K562 (cell line): Measurements from ENCODE around the gene GSTM2. TPM values are rescaled to one million over a fixed set of nuclear protein-coding genes. Genes with fewer than 3 reads are reported as not detected.

Source experiments
- ADNP ChIP-seq: fragments of 200-800 bp; sonication (Bioruptor generic); IDR thresholded peaks from 2 replicates; pipeline ENCODE4 v1.6.1; 2016; ENCODE audit warnings: missing genetic modification characterization, missing compliant biosample characterization
- BHLHE40 ChIP-seq: IDR thresholded peaks from 2 replicates; pipeline ENCODE4 v1.6.1; 2011; ENCODE audit warnings: low read length, improper control_type of control experiment
- CAMTA2 ChIP-seq: fragments of 250-450 bp; sonication (Bioruptor Pico); conservative IDR thresholded peaks from 2 replicates; pipeline ENCODE4 v1.5.1; 2022
- ETV1 ChIP-seq: fragments of 450-650 bp; conservative IDR thresholded peaks from 2 replicates; pipeline ENCODE4 v1.6.1; 2016; ENCODE audit warnings: missing genetic modification characterization, control low read depth, low read depth, missing compliant biosample characterization
- FUS ChIP-seq: fragments of 200-400 bp; formaldehyde crosslinking; optimal IDR thresholded peaks from 2 replicates; pipeline ENCODE3; 2017; ENCODE audit warnings: low read depth, low read length
- LARP7 ChIP-seq: fragments of 450-650 bp; IDR thresholded peaks from 2 replicates; pipeline ENCODE4 v1.6.1; 2016
- LEF1 ChIP-seq: fragments of 450-650 bp; IDR thresholded peaks from 2 replicates; pipeline ENCODE4 v1.6.1; 2016; ENCODE audit warnings: mild to moderate bottlenecking
- MAZ ChIP-seq, 2 experiments: fragments of 450-650 bp in 1 of 2; sonication (generic) in 1 of 2; formaldehyde crosslinking; IDR thresholded peaks in 1 of 2; conservative IDR thresholded peaks in 1 of 2; 2 replicates each; pipeline versions ENCODE4 v1.4.0 to v1.5.0; 2020; ENCODE audit warnings: mild to moderate bottlenecking in 1 of 2, missing genetic modification reagents in 1 of 2
- NFRKB ChIP-seq: fragments of 450-650 bp; IDR thresholded peaks from 2 replicates; pipeline ENCODE4 v1.6.1; 2016; ENCODE audit warnings: low read depth
- SNIP1 ChIP-seq: fragments of 450-650 bp; IDR thresholded peaks from 2 replicates; pipeline ENCODE4 v1.7.1; 2017; ENCODE audit warnings: low read depth, mild to moderate bottlenecking
- SOX6 ChIP-seq: fragments of 450-650 bp; IDR thresholded peaks from 2 replicates; pipeline ENCODE4 v1.6.1; 2014; ENCODE audit warnings: mild to moderate bottlenecking
- TSC22D4 ChIP-seq: fragments of 450-650 bp; IDR thresholded peaks from 2 replicates; pipeline ENCODE4 v1.6.1; 2016; ENCODE audit warnings: missing genetic modification characterization, missing biosample characterization, control low read depth
- ZNF12 ChIP-seq: sonication (generic); formaldehyde crosslinking; IDR thresholded peaks from 2 replicates; pipeline ENCODE4 v1.4.0; 2020; ENCODE audit warnings: mild to moderate bottlenecking, missing genetic modification reagents
- ZNF41 ChIP-seq: fragments of 250-450 bp; sonication (Bioruptor Pico); conservative IDR thresholded peaks from 2 replicates; pipeline ENCODE4 v1.4.0; 2020; ENCODE audit warnings: mild to moderate bottlenecking
- ZNF561 ChIP-seq: fragments of 450-650 bp; formaldehyde crosslinking; conservative IDR thresholded peaks from 2 replicates; pipeline ENCODE4 v1.4.0; 2020; ENCODE audit warnings: mild to moderate bottlenecking, moderate library complexity
- ZNF668 ChIP-seq: fragments of 250-450 bp; sonication (Bioruptor Pico); IDR thresholded peaks from 2 replicates; pipeline ENCODE4 v1.8.0; 2022; ENCODE audit warnings: mild to moderate bottlenecking, inconsistent platforms
- polyA plus RNA-seq, 8 experiments: library from polyadenylated mRNA; depleted of rRNA in 4 of 8; stranded (reverse) in 5 of 8; unstranded in 3 of 8; fragments of >200 nt; fragmentation: Nextera tagmentation in 2 of 8; fragmentation: Illumina TruSeq in 1 of 8; extraction: Ambion mirVana in 2 of 8; extraction: Trizol in 1 of 8; gene quantifications; 2 replicates each; pipeline versions ENCODE4 v1.2.1 to v1.2.3, GENCODE V29; 2011 to 2014; ENCODE audit warnings: inconsistent platforms in 1 of 8, missing spikeins in 1 of 8
- total RNA-seq, 7 experiments: library from RNA; depleted of rRNA in 6 of 7; stranded (reverse); fragments of >200 nt in 6 of 7; fragmentation: Illumina TruSeq in 2 of 7; extraction: Trizol in 2 of 7; gene quantifications; 2 replicates each; pipeline versions ENCODE4 v1.2.1 to v1.2.3, GENCODE V29; 2011 to 2021; ENCODE audit warnings: low replicate concordance in 1 of 7
- TF ChIP-seq, protein P1 (sequence below): fragments of 450-650 bp; IDR thresholded peaks from 2 replicates; pipeline ENCODE4 v1.6.1; 2016; ENCODE audit warnings: low read depth
- TF ChIP-seq, protein P2 (sequence below), 3 experiments: fragments of 200-800 bp in 1 of 3; sonication (Bioruptor generic) in 1 of 3; sonication (generic) in 1 of 3; formaldehyde crosslinking in 1 of 3; IDR thresholded peaks; 2 replicates each; pipeline versions ENCODE4 v1.6.1 to v1.8.0; 2016 to 2022; ENCODE audit warnings: mild to moderate bottlenecking in 2 of 3, missing compliant biosample characterization in 2 of 3, missing genetic modification characterization in 2 of 3, missing genetic modification reagents in 1 of 3
- TF ChIP-seq, protein P3 (sequence below): sonication (generic); formaldehyde crosslinking; IDR thresholded peaks from 2 replicates; pipeline ENCODE4 v1.9.0; 2022; ENCODE audit warnings: mild to moderate bottlenecking, missing genetic modification reagents
- TF ChIP-seq, protein P4 (sequence below): IDR thresholded peaks from 3 replicates; pipeline ENCODE4 v1.6.1; 2011; ENCODE audit warnings: borderline replicate concordance, mild to moderate bottlenecking; ENCODE audit not compliant: insufficient read length, insufficient read depth

GSTM2 gene
- total and polyA plus RNA-seq, 9 of the 15 experiments (the other 6 are each of a cell fraction or from before 2014, with no cell fraction given): 1.6 to 15.1 (median 6.8) TPM

DNA sequence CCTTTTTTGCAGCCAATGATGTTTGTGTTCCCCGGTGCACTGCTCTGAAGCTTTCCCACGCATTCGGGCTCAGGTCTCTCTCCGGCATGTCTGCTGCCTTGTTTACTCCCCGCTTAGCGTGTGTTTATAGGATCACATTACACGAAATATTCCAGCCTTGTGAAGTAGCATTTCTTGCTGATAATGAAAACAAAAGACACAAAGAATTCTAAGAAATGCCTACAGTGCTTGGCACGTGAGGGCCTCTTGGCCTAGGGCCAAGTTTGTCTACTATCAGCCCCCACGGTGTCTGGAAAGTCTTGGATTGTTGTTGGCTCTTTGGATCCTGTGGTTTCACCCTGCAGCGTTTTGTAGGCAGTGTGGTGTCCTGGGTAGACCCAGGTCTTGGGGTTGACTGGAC, 23.2 kb upstream of the GSTM2 start (continued):
- TF ChIP-seq, protein P1, sequence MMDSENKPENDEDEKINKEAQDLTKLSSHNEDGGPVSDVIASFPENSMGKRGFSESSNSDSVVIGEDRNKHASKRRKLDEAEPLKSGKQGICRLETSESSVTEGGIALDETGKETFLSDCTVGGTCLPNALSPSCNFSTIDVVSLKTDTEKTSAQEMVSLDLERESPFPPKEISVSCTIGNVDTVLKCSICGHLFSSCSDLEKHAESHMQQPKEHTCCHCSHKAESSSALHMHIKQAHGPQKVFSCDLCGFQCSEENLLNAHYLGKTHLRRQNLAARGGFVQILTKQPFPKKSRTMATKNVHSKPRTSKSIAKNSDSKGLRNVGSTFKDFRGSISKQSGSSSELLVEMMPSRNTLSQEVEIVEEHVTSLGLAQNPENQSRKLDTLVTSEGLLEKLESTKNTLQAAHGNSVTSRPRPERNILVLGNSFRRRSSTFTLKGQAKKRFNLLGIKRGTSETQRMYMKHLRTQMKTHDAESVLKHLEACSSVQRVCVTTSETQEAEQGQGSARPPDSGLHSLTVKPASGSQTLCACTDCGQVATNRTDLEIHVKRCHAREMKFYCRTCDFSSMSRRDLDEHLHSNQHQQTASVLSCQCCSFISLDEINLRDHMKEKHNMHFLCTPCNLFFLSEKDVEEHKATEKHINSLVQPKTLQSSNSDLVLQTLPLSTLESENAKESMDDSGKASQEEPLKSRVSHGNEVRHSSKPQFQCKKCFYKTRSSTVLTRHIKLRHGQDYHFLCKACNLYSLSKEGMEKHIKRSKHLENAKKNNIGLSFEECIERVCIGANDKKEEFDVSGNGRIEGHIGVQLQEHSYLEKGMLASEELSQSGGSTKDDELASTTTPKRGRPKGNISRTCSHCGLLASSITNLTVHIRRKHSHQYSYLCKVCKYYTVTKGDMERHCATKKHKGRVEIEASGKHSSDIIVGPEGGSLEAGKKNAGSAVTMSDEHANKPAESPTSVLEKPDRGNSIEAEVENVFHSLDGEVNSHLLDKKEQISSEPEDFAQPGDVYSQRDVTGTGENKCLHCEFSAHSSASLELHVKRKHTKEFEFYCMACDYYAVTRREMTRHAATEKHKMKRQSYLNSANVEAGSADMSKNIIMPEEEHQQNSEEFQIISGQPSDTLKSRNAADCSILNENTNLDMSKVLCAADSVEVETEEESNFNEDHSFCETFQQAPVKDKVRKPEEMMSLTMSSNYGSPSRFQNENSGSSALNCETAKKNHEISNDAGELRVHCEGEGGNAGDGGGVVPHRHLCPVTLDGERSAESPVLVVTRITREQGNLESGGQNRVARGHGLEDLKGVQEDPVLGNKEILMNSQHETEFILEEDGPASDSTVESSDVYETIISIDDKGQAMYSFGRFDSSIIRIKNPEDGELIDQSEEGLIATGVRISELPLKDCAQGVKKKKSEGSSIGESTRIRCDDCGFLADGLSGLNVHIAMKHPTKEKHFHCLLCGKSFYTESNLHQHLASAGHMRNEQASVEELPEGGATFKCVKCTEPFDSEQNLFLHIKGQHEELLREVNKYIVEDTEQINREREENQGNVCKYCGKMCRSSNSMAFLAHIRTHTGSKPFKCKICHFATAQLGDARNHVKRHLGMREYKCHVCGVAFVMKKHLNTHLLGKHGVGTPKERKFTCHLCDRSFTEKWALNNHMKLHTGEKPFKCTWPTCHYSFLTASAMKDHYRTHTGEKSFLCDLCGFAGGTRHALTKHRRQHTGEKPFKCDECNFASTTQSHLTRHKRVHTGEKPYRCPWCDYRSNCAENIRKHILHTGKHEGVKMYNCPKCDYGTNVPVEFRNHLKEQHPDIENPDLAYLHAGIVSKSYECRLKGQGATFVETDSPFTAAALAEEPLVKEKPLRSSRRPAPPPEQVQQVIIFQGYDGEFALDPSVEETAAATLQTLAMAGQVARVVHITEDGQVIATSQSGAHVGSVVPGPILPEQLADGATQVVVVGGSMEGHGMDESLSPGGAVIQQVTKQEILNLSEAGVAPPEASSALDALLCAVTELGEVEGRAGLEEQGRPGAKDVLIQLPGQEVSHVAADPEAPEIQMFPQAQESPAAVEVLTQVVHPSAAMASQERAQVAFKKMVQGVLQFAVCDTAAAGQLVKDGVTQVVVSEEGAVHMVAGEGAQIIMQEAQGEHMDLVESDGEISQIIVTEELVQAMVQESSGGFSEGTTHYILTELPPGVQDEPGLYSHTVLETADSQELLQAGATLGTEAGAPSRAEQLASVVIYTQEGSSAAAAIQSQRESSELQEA: no peak
- TF ChIP-seq ZNF12 (CRISPR knock-in tag) (no peak), LARP7 (no peak), ETV1 (tag) (no peak), CAMTA2 (CRISPR knock-in tag) (no peak), BHLHE40 (peak; percentile 93), NFRKB (no peak), ZNF41 (no peak), LEF1 (no peak), FUS (no peak), SNIP1 (no peak), ZNF561 (CRISPR knock-in tag) (no peak), MAZ (CRISPR knock-in tag; conservative IDR thresholded peaks at IDR 0.05 in 1 of 2, IDR thresholded peaks at IDR 0.05 in 1 of 2) (no peak), TSC22D4 (tag) (no peak), ADNP (tag) (no peak), ZNF668 (no peak), SOX6 (peak; percentile 90)
- TF ChIP-seq, protein P2, sequence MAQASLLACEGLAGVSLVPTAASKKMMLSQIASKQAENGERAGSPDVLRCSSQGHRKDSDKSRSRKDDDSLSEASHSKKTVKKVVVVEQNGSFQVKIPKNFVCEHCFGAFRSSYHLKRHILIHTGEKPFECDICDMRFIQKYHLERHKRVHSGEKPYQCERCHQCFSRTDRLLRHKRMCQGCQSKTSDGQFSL (CRISPR knock-in tag; IDR thresholded peaks at IDR 0.05): no peak
- TF ChIP-seq, protein P2 (tag; IDR thresholded peaks at IDR 0.05): no peak
- TF ChIP-seq, protein P3, sequence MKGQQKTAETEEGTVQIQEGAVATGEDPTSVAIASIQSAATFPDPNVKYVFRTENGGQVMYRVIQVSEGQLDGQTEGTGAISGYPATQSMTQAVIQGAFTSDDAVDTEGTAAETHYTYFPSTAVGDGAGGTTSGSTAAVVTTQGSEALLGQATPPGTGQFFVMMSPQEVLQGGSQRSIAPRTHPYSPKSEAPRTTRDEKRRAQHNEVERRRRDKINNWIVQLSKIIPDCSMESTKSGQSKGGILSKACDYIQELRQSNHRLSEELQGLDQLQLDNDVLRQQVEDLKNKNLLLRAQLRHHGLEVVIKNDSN (CRISPR knock-in tag): peak; percentile 69
- TF ChIP-seq, protein P4, sequence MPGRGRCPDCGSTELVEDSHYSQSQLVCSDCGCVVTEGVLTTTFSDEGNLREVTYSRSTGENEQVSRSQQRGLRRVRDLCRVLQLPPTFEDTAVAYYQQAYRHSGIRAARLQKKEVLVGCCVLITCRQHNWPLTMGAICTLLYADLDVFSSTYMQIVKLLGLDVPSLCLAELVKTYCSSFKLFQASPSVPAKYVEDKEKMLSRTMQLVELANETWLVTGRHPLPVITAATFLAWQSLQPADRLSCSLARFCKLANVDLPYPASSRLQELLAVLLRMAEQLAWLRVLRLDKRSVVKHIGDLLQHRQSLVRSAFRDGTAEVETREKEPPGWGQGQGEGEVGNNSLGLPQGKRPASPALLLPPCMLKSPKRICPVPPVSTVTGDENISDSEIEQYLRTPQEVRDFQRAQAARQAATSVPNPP: no peak
